ENCODE measurements around the gene FDXR. TPM values are rescaled to one million over a fixed set of nuclear protein-coding genes. Genes with fewer than 3 reads are reported as not detected.

Gene FDXR
- total RNA-seq, 1 experiment from 2014 or later = 29.7 TPM

DNA sequence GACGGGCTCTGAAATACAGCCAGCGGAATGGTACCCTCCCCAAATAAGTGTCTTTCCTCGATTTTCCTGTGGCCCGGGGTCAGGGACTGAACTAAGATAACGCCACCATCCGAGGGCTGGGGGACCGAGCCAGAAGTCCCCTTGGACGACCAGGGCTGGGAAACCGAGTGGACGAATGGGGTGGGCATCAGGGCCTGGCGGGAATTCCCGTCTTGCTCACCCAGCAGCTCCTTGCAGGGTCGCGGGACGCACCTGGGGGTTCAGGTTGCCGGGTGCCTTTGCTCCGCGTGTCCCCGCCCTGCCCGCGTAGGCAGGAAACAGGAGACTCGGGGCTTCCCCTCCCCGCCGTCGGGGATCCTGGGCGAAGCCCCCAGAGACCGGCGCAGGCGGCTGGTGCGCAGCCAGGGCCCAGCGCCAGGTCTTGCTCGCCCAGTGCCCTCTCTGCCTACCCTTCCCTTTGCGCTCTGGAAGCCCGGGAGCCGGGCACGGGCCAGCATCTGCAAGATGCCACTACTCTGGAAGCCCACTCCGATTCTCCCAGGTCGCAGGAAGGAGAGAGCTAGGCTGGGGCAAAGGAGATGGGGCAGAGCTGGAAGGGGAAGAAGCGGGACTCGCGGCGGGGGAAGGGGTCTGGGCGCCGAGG is 12.4 kb downstream of the FDXR start:
- H3K27me3 Mint-ChIP-seq (ENCODE audit: insufficient read depth, unreplicated experiment) = peaks cover 55% of the 10 kb centered on the region
- H3K9me3 Mint-ChIP-seq (ENCODE audit: unreplicated experiment) = no peaks in the 10 kb centered on the region
- ChIA-PET POLR2A (interaction anchor here (0.9 to 1.2 kb wide), 2 partner anchors 10 to 115 kb away, joined by 3 to 7 read pairs; no protein-coding TSS in a partner anchor), CTCF (interaction anchor here (6.9 kb wide), 1 partner anchor 114 kb away, joined by 69 read pairs; the partner anchor contains the start of gene NHERF1)
- H3K36me3 Mint-ChIP-seq (ENCODE audit: insufficient read depth, unreplicated experiment) = peaks cover 6% of the 10 kb centered on the region
- TF ChIP-seq, protein P1, sequence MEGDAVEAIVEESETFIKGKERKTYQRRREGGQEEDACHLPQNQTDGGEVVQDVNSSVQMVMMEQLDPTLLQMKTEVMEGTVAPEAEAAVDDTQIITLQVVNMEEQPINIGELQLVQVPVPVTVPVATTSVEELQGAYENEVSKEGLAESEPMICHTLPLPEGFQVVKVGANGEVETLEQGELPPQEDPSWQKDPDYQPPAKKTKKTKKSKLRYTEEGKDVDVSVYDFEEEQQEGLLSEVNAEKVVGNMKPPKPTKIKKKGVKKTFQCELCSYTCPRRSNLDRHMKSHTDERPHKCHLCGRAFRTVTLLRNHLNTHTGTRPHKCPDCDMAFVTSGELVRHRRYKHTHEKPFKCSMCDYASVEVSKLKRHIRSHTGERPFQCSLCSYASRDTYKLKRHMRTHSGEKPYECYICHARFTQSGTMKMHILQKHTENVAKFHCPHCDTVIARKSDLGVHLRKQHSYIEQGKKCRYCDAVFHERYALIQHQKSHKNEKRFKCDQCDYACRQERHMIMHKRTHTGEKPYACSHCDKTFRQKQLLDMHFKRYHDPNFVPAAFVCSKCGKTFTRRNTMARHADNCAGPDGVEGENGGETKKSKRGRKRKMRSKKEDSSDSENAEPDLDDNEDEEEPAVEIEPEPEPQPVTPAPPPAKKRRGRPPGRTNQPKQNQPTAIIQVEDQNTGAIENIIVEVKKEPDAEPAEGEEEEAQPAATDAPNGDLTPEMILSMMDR (IDR thresholded peaks at IDR 0.05; ENCODE audit: unreplicated experiment) = no peak
- no TSS peak for BruUV-seq (replicated peaks)
- H3K4me3 Mint-ChIP-seq (ENCODE audit: unreplicated experiment) = no peak overlapping the region
- H3K27ac Mint-ChIP-seq (ENCODE audit: low read depth, unreplicated experiment) = no peak overlapping the region
- H3K4me1 Mint-ChIP-seq (ENCODE audit: insufficient read depth, unreplicated experiment) = no peaks in the 10 kb centered on the region
- intact Hi-C loops (cut with micrococcal nuclease) = loop anchor here (10.0 kb wide), 1 partner anchor 296 kb away; the partner anchor contains the start of gene CD300H
- no peak for DNase-seq (ENCODE audit: unreplicated experiment)

DNA sequence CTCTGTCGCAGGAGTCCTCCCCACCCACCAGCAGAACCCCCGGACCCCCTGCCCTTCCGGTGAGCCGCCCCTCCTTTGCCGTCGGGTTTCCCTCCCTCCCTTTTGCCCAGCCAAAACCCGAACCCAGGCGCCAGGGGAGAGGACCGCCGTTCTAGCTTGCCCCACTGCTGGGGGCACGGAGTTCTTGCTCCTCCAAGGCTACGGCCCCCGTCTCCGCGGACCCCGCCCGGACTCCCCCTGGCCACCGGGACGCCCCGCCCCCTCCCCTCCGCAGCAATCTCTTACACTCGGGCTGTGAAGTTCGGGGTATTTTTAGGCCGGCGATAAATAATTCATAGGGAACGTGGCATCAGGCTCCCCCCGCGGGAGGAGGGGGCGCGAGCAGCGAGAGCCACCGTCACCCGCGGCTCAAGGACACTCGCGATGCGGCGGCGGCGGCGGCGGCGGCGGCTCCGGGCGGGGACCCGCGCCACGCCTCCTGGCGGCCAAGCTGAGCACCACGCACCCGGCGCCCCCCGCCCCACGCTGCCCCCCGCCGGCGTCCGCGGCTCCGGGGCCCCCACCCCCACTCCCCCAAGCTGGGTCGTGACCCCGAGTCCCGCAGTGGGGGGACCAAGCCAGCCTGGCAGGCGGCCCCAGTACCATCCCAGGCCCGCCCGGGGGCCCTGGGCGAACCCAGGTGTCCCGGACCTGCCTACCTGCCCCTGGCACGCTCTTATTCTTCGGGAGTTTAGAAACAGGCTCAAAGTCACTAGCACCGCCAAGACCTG is 13.2 kb downstream of the FDXR start, which contains the start of gene GRIN2C:
Gene GRIN2C (minus strand): TSS at position 427 of the 770 bp plus-strand sequence. CDS start 4,793 bp downstream, outside the sequence.
- TF ChIP-seq, protein P1 (IDR thresholded peaks at IDR 0.05; ENCODE audit: unreplicated experiment) = peak; percentile 30
- no TSS peak for BruUV-seq (replicated peaks)
- no peaks in the 10 kb centered on the region for H3K36me3 Mint-ChIP-seq (ENCODE audit: insufficient read depth, unreplicated experiment)
- no peak for DNase-seq (ENCODE audit: unreplicated experiment)
- H3K4me1 Mint-ChIP-seq (ENCODE audit: insufficient read depth, unreplicated experiment) = no peaks in the 10 kb centered on the region
- intact Hi-C loops (cut with micrococcal nuclease) = loop anchor here (10.0 kb wide), 1 partner anchor 295 kb away; the partner anchor contains the start of gene CD300H
- peaks cover 62% of the 10 kb centered on the region for H3K27me3 Mint-ChIP-seq (ENCODE audit: insufficient read depth, unreplicated experiment)
- H3K9me3 Mint-ChIP-seq (ENCODE audit: unreplicated experiment) = no peaks in the 10 kb centered on the region
- no peak within 1 kb of the TSS for H3K27ac Mint-ChIP-seq (ENCODE audit: low read depth, unreplicated experiment)
- ChIA-PET POLR2A (interaction anchor here (1.2 kb wide), 1 partner anchor 114 kb away, joined by 7 read pairs; no protein-coding TSS in a partner anchor), CTCF (interaction anchor here (0.5 to 6.9 kb wide), 3 partner anchors 14 to 114 kb away, joined by 3 to 69 read pairs (median 3); partner anchors contain the start of gene NHERF1)
- H3K4me3 Mint-ChIP-seq (ENCODE audit: unreplicated experiment) = no peak within 1 kb of the TSS

DNA sequence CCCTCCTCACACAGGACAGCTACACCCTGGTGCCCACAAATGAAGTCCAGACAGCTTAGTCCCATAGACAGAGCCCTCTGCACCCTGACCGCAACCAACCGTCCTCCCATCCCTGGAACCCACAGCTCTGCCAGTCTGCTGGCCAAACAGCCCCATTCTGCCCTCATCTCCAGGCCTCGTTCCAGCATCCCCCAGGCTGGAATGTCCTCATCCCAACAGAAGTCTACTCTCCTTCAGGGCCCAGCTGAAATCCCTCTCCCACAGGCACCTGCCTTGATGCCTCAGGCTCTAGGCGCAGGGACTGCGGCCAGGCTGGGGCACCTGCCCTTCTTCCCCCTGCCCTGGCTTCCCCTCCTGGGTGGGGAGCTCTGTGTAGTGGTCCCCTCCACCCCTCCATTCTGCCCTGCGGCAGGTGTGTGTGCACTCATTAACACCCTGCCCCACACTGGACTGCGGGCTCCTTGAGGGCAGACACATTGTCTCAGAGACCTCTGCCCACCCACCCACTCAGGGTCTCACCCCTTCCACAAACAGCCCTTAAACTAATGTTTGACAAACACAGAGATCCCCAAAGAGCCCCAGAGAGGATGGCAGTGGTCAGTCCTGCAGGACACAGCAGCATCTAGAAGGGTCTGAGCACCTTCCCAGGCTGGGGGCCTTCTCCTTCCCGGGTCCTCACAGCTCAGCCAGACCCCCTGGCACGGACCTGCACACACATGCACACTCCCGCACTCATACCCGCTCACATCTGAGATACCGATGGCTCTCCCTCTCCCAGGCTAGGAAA is 13.9 kb downstream of the FDXR start:
- POLR2A ChIA-PET = interaction anchor here (0.6 to 1.2 kb wide), 2 partner anchors 113 to 189 kb away, joined by 3 to 7 read pairs; no protein-coding TSS in a partner anchor
- no peaks in the 10 kb centered on the region for H3K9me3 Mint-ChIP-seq (ENCODE audit: unreplicated experiment)
- H3K36me3 Mint-ChIP-seq (ENCODE audit: insufficient read depth, unreplicated experiment) = no peaks in the 10 kb centered on the region
- intact Hi-C loops (cut with micrococcal nuclease) = no loop called here
- TF ChIP-seq, protein P1 (IDR thresholded peaks at IDR 0.05; ENCODE audit: unreplicated experiment) = no peak
- DNase-seq (ENCODE audit: unreplicated experiment) = no peak
- H3K4me1 Mint-ChIP-seq (ENCODE audit: insufficient read depth, unreplicated experiment) = no peaks in the 10 kb centered on the region
- H3K27me3 Mint-ChIP-seq (ENCODE audit: insufficient read depth, unreplicated experiment) = peaks cover 70% of the 10 kb centered on the region
- H3K4me3 Mint-ChIP-seq (ENCODE audit: unreplicated experiment) = no peak overlapping the region
- no TSS peak for BruUV-seq (replicated peaks)
- no peak overlapping the region for H3K27ac Mint-ChIP-seq (ENCODE audit: low read depth, unreplicated experiment)
- CTCF ChIA-PET = interaction anchor here (0.7 to 1.1 kb wide), 4 partner anchors 10 to 113 kb away, joined by 3 to 4 read pairs (median 3); no protein-coding TSS in a partner anchor

Measured in MCF 10A (cell line).